OCI-LY1 (cell line): ENCODE measurements around the gene PREX1.

Source experiments
- H2AFZ ChIP-seq: fragments of 200-600 bp; sonication (generic), shearing (Covaris generic); 2 replicates; pipeline ENCODE4 v1.6.0; 2014; ENCODE audit warnings: antibody characterized with exemption, mild to moderate bottlenecking, low read length
- H3F3A ChIP-seq: fragments of 200-600 bp; sonication (generic), shearing (Covaris generic); 2 replicates; pipeline ENCODE4 v1.6.0; 2014; ENCODE audit warnings: mild to moderate bottlenecking, antibody characterized with exemption, low read length, moderate library complexity; ENCODE audit not compliant: insufficient read depth
- H3K27ac ChIP-seq: fragments of 200-600 bp; sonication (generic); 2 replicates; pipeline ENCODE4 v1.5.1; 2014; ENCODE audit warnings: low read length, mixed run types, mild to moderate bottlenecking, low read depth; ENCODE audit not compliant: poor library complexity, severe bottlenecking
- H3K27me3 ChIP-seq: fragments of 200-600 bp; sonication (generic); 2 replicates; pipeline ENCODE4 v1.6.0; 2014; ENCODE audit warnings: antibody characterized with exemption, mild to moderate bottlenecking, low read length, moderate library complexity; ENCODE audit not compliant: insufficient read depth
- H3K36me3 ChIP-seq: fragments of 200-600 bp; sonication (generic); 2 replicates; pipeline ENCODE4 v1.6.1; 2014; ENCODE audit warnings: mild to moderate bottlenecking, antibody characterized with exemption, low read length, moderate library complexity, mixed read lengths; ENCODE audit not compliant: insufficient read depth
- H3K4me1 ChIP-seq: fragments of 200-600 bp; sonication (generic); 2 replicates; pipeline ENCODE4 v1.5.1; 2014; ENCODE audit warnings: mild to moderate bottlenecking, low read length, moderate library complexity; ENCODE audit not compliant: insufficient read depth, severe bottlenecking
- H3K4me2 ChIP-seq: fragments of 200-600 bp; sonication (generic), shearing (Covaris generic); 2 replicates; pipeline ENCODE4 v1.6.1; 2014; ENCODE audit warnings: low read length
- H3K4me3 ChIP-seq: fragments of 200-600 bp; sonication (generic); 2 replicates; pipeline ENCODE4 v1.5.1; 2014; ENCODE audit warnings: low read length, low read depth, mild to moderate bottlenecking, mixed read lengths; ENCODE audit not compliant: poor library complexity, severe bottlenecking
- H3K79me2 ChIP-seq: fragments of 200-600 bp; shearing (Covaris generic); 2 replicates; pipeline ENCODE4 v1.6.1; 2016; ENCODE audit warnings: mixed run types, low read length, mixed read lengths; ENCODE audit not compliant: insufficient read depth
- H3K9ac ChIP-seq: fragments of 200-600 bp; sonication (generic), shearing (Covaris generic); 2 replicates; pipeline ENCODE4 v1.6.1; 2014; ENCODE audit warnings: mild to moderate bottlenecking, low read length, mixed read lengths
- H3K9me2 ChIP-seq: fragments of 200-600 bp; sonication (generic), shearing (Covaris generic); 2 replicates; pipeline ENCODE4 v1.6.1; 2014; ENCODE audit warnings: low read depth, mild to moderate bottlenecking, low read length, mixed read lengths
- H3K9me3 ChIP-seq: fragments of 200-600 bp; shearing (Covaris generic); 2 replicates; pipeline ENCODE4 v1.6.1; 2014; ENCODE audit warnings: low read length, mixed read lengths
- H4K20me1 ChIP-seq: fragments of 200-600 bp; sonication (generic), shearing (Covaris generic); 2 replicates; pipeline ENCODE4 v1.6.0; 2016; ENCODE audit warnings: mild to moderate bottlenecking, low read length; ENCODE audit not compliant: insufficient read depth
- CTCF ChIP-seq: fragments of 200-600 bp; sonication (generic), shearing (Covaris generic); IDR thresholded peaks from 2 replicates; pipeline ENCODE4 v1.5.1; 2017; ENCODE audit warnings: mild to moderate bottlenecking, antibody characterized with exemption, low read length, moderate library complexity, mixed read lengths
- EZH2 ChIP-seq: fragments of 200-600 bp; sonication (generic), shearing (Covaris generic); IDR thresholded peaks from 2 replicates; pipeline ENCODE4 v1.8.0; 2017; ENCODE audit warnings: borderline replicate concordance, mixed run types, mild to moderate bottlenecking, antibody characterized with exemption, low read length, moderate library complexity, mixed read lengths

Gene PREX1

GRCh38 chr20:48721324-48722001 lies 106.3 kb downstream of the PREX1 start:
- no peaks in the 10 kb centered on the region for H4K20me1 ChIP-seq
- H3K4me2 ChIP-seq = no peak overlapping the region
- no peak overlapping the region for H3K27ac ChIP-seq
- H3K9me3 ChIP-seq = no peaks in the 10 kb centered on the region
- TF ChIP-seq EZH2 (no peak), CTCF (no peak)
- no peaks in the 10 kb centered on the region for H3K36me3 ChIP-seq
- no peak overlapping the region for H3K9ac ChIP-seq
- no peaks in the 10 kb centered on the region for H3K9me2 ChIP-seq
- H3F3A ChIP-seq = no peaks in the 10 kb centered on the region
- H3K4me1 ChIP-seq = no peaks in the 10 kb centered on the region
- no peak overlapping the region for H3K4me3 ChIP-seq
- H3K27me3 ChIP-seq = peaks cover 3% of the 10 kb centered on the region; the same call in 1 of the 2 replicates
- no peaks in the 10 kb centered on the region for H3K79me2 ChIP-seq
- H2AFZ ChIP-seq = no peak overlapping the region

- Histone ChIP-seq H3K9ac (no peak overlapping the region), H3K27me3 (peaks cover 3% of the 10 kb centered on the region; the same call in 1 of the 2 replicates), H3K79me2 (no peaks in the 10 kb centered on the region), H3K36me3 (no peaks in the 10 kb centered on the region), H3K9me2 (no peaks in the 10 kb centered on the region), H2AFZ (no peak overlapping the region), H4K20me1 (no peaks in the 10 kb centered on the region), H3K4me1 (no peaks in the 10 kb centered on the region), H3K27ac (no peak overlapping the region), H3K4me2 (no peak overlapping the region), H3F3A (no peaks in the 10 kb centered on the region), H3K9me3 (no peaks in the 10 kb centered on the region), H3K4me3 (no peak overlapping the region)
- TF ChIP-seq EZH2 (no peak), CTCF (no peak)
These were observed 107.4 kb downstream of the PREX1 start for GRCh38 chr20:48720256-48720985.

GRCh38 chr20:48719598-48720255 lies 108.1 kb downstream of the PREX1 start:
- no peak overlapping the region for H3K9ac ChIP-seq
- no peaks in the 10 kb centered on the region for H3K9me3 ChIP-seq
- H3K4me2 ChIP-seq = no peak overlapping the region
- H3F3A ChIP-seq = no peaks in the 10 kb centered on the region
- no peak overlapping the region for H3K27ac ChIP-seq
- TF ChIP-seq EZH2 (no peak), CTCF (no peak)
- no peaks in the 10 kb centered on the region for H3K4me1 ChIP-seq
- no peaks in the 10 kb centered on the region for H4K20me1 ChIP-seq
- H3K4me3 ChIP-seq = no peak overlapping the region
- H3K79me2 ChIP-seq = no peaks in the 10 kb centered on the region
- H3K9me2 ChIP-seq = no peaks in the 10 kb centered on the region
- peaks cover 3% of the 10 kb centered on the region; the same call in 1 of the 2 replicates for H3K27me3 ChIP-seq
- H2AFZ ChIP-seq = no peak overlapping the region
- no peaks in the 10 kb centered on the region for H3K36me3 ChIP-seq
